ENCODE data around the gene ZNF830.

GRCh38 chr17:34999456-34999855 lies 38.1 kb downstream of the ZNF830 start:
- TF ChIP-seq EZH2 (IDR thresholded peaks at IDR 0.05; ENCODE audit: insufficient read depth, poor library complexity, severe bottlenecking) = no peak
- TF ChIP-seq EZH2phosphoT487 (IDR thresholded peaks at IDR 0.05; ENCODE audit: insufficient read depth, low read depth) = no peak
